SJSA1 (cell line): ENCODE measurements around the gene CPED1. TPM values are rescaled to one million over a fixed set of nuclear protein-coding genes. Genes with fewer than 3 reads are reported as not detected.
"Not testable (repeated sequence)": the region's sequence is repeated elsewhere in the genome, so short reads cannot be mapped to it uniquely, and the experiment has no call there.

ENCODE experiments used
- DNase-seq, 2 experiments: peaks; one replicate each; pipeline ENCODE4 v3.0.0-alpha.2; 2015 to 2020; ENCODE audit warnings: low spot score in 2 of 2, low read depth in 1 of 2
- H3K27ac ChIP-seq: fragments of 250-450 bp; sonication (Bioruptor Pico); 2 replicates; pipeline ENCODE4 v1.5.1; 2020; ENCODE audit warnings: mild to moderate bottlenecking, moderate library complexity
- H3K27me3 ChIP-seq: fragments of 250-450 bp; sonication (Bioruptor Pico); replicated peaks from 2 replicates; pipeline ENCODE4 v1.5.1; 2020; ENCODE audit warnings: mild to moderate bottlenecking, moderate library complexity
- H3K36me3 ChIP-seq: fragments of 250-450 bp; sonication (Bioruptor Pico); 2 replicates; pipeline ENCODE4 v1.5.1; 2020; ENCODE audit warnings: mild to moderate bottlenecking
- H3K4me1 ChIP-seq: fragments of 250-450 bp; sonication (Bioruptor Pico); replicated peaks from 2 replicates; pipeline ENCODE4 v1.6.1; 2021; ENCODE audit warnings: mild to moderate bottlenecking
- H3K4me3 ChIP-seq: fragments of 250-450 bp; sonication (Bioruptor Pico); 2 replicates; pipeline ENCODE4 v1.5.1; 2020; ENCODE audit warnings: mild to moderate bottlenecking
- H3K9me3 ChIP-seq: fragments of 250-450 bp; sonication (Bioruptor Pico); replicated peaks from 2 replicates; pipeline ENCODE4 v1.5.1; 2020; ENCODE audit warnings: mild to moderate bottlenecking
- total RNA-seq: library from RNA; depleted of rRNA; stranded (reverse); fragments of >200 nt; shearing (Covaris generic); gene quantifications from 2 replicates; pipeline ENCODE4 v1.2.3, GENCODE V29; 2014

The CPED1 gene
- total RNA-seq, 1 experiment from 2014 or later, result 64.8 TPM

GRCh38 chr7:121023683-121024511 lies 35.4 kb downstream of the CPED1 start:
- Histone ChIP-seq H3K4me3 (no peak overlapping the region), H3K36me3 (peaks cover 20% of the 10 kb centered on the region; the same call in 1 of the 2 replicates), H3K27me3 (no peaks in the 10 kb centered on the region), H3K27ac (peak overlapping the region; percentile 63), H3K9me3 (peaks cover 3% of the 10 kb centered on the region; the same call in 1 of the 2 replicates), H3K4me1 (peaks cover 89% of the 10 kb centered on the region)
- peak in 1 of 2 experiments; percentile 81 for DNase-seq

- H3K27me3 ChIP-seq, result no peaks in the 10 kb centered on the region
- peaks cover 16% of the 10 kb centered on the region; the same call in 1 of the 2 replicates for H3K36me3 ChIP-seq
- H3K4me3 ChIP-seq, result no peak overlapping the region
- H3K27ac ChIP-seq, result peak overlapping the region; percentile 63
- H3K4me1 ChIP-seq, result peaks cover 82% of the 10 kb centered on the region
- peaks cover 3% of the 10 kb centered on the region; the same call in 1 of the 2 replicates for H3K9me3 ChIP-seq
- DNase-seq, result no peak
Observed at GRCh38 chr7:121024611-121025010, 36.1 kb downstream of the CPED1 start.

- H3K4me3 ChIP-seq, result no peak overlapping the region
- H3K27ac ChIP-seq, result no peak overlapping the region
- DNase-seq, result no peak
- no peaks in the 10 kb centered on the region for H3K27me3 ChIP-seq
- peaks cover 3% of the 10 kb centered on the region; the same call in 1 of the 2 replicates for H3K9me3 ChIP-seq
- H3K36me3 ChIP-seq, result peaks cover 21% of the 10 kb centered on the region
- peaks cover 66% of the 10 kb centered on the region for H3K4me1 ChIP-seq
Observed at GRCh38 chr7:121026159-121026558, 37.6 kb downstream of the CPED1 start.

- H3K4me3 ChIP-seq, result no peak overlapping the region
- peaks cover 61% of the 10 kb centered on the region for H3K4me1 ChIP-seq
Observed at GRCh38 chr7:121026577-121027111, 38.1 kb downstream of the CPED1 start.

GRCh38 chr7:121027761-121028669 lies 39.5 kb downstream of the CPED1 start:
- peaks cover 3% of the 10 kb centered on the region; the same call in 1 of the 2 replicates for H3K9me3 ChIP-seq
- no peaks in the 10 kb centered on the region for H3K27me3 ChIP-seq
- H3K4me3 ChIP-seq, result no peak overlapping the region
- DNase-seq, result peak in 1 of 2 experiments; percentile 59
- H3K27ac ChIP-seq, result peak overlapping the region; percentile 40
- H3K36me3 ChIP-seq, result peaks cover 17% of the 10 kb centered on the region; the same call in 1 of the 2 replicates
- H3K4me1 ChIP-seq, result peaks cover 53% of the 10 kb centered on the region

More at GRCh38 chr7:121026577-121027111, 38.1 kb downstream of the CPED1 start:
- DNase-seq, result no peak
- H3K36me3 ChIP-seq, result peaks cover 21% of the 10 kb centered on the region
- H3K9me3 ChIP-seq, result peaks cover 3% of the 10 kb centered on the region; the same call in 1 of the 2 replicates
- H3K27ac ChIP-seq, result no peak overlapping the region
- H3K27me3 ChIP-seq, result no peaks in the 10 kb centered on the region

- peaks cover 3% of the 10 kb centered on the region; the same call in 1 of the 2 replicates for H3K9me3 ChIP-seq
- H3K27ac ChIP-seq, result no peak overlapping the region
- DNase-seq, result no peak
- no peak overlapping the region for H3K4me3 ChIP-seq
- H3K4me1 ChIP-seq, result peaks cover 48% of the 10 kb centered on the region
- H3K27me3 ChIP-seq, result no peaks in the 10 kb centered on the region
- peaks cover 17% of the 10 kb centered on the region; the same call in 1 of the 2 replicates for H3K36me3 ChIP-seq
Observed at GRCh38 chr7:121029302-121029701, 40.8 kb downstream of the CPED1 start.

- no peak overlapping the region for H3K4me3 ChIP-seq
- no peak overlapping the region for H3K27ac ChIP-seq
- H3K36me3 ChIP-seq, result peaks cover 20% of the 10 kb centered on the region; the same call in 1 of the 2 replicates
- no peak for DNase-seq
- peaks cover 3% of the 10 kb centered on the region; the same call in 1 of the 2 replicates for H3K9me3 ChIP-seq
- peaks cover 38% of the 10 kb centered on the region for H3K4me1 ChIP-seq
- no peaks in the 10 kb centered on the region for H3K27me3 ChIP-seq
Observed at GRCh38 chr7:121030308-121030707, 41.8 kb downstream of the CPED1 start.

- Histone ChIP-seq H3K4me3 (no peak overlapping the region), H3K4me1 (peaks cover 20% of the 10 kb centered on the region), H3K36me3 (peaks cover 9% of the 10 kb centered on the region; the same call in 1 of the 2 replicates), H3K27me3 (no peaks in the 10 kb centered on the region), H3K9me3 (no peaks in the 10 kb centered on the region), H3K27ac (peak overlapping the region; percentile 19; the same call in 1 of the 2 replicates)
- no peak for DNase-seq
Observed at GRCh38 chr7:121032645-121033460, 44.3 kb downstream of the CPED1 start.

- no peaks in the 10 kb centered on the region for H3K27me3 ChIP-seq
- no peak overlapping the region for H3K27ac ChIP-seq
- peaks cover 20% of the 10 kb centered on the region for H3K4me1 ChIP-seq
- H3K9me3 ChIP-seq, result no peaks in the 10 kb centered on the region
- H3K36me3 ChIP-seq, result peaks cover 8% of the 10 kb centered on the region; the same call in 1 of the 2 replicates
- no peak for DNase-seq
- H3K4me3 ChIP-seq, result no peak overlapping the region
Observed at GRCh38 chr7:121034929-121035328, 46.4 kb downstream of the CPED1 start.

GRCh38 chr7:121036776-121037175 lies 48.3 kb downstream of the CPED1 start:
- H3K4me1 ChIP-seq, result peaks cover 25% of the 10 kb centered on the region
- not testable (repeated sequence) for H3K36me3 ChIP-seq, H3K4me3 ChIP-seq, DNase-seq, H3K27ac ChIP-seq, H3K27me3 ChIP-seq, H3K9me3 ChIP-seq

- DNase-seq, H3K9me3 ChIP-seq, H3K27ac ChIP-seq, H3K36me3 ChIP-seq, H3K4me3 ChIP-seq, H3K27me3 ChIP-seq: not testable (repeated sequence)
- H3K4me1 ChIP-seq, result peaks cover 26% of the 10 kb centered on the region
Observed at GRCh38 chr7:121037329-121037728, 48.8 kb downstream of the CPED1 start.

GRCh38 chr7:121037957-121038716 lies 49.6 kb downstream of the CPED1 start:
- Histone ChIP-seq H3K27ac (no peak overlapping the region), H3K4me3 (no peak overlapping the region), H3K36me3 (0 out of 2 replicates have a peak, but pooled peaks cover 7% of the 10 kb centered on the region), H3K9me3 (no peaks in the 10 kb centered on the region), H3K27me3 (no peaks in the 10 kb centered on the region), H3K4me1 (peaks cover 20% of the 10 kb centered on the region)
- no peak for DNase-seq
